C1 segment of cervical spinal cord (tissue), 14 donors: Measurements from ENCODE around the gene GABPB1.

ENCODE experiments used
- DNase-seq, 14 donors: peaks; one replicate each; lab custom pipeline; 2025; lab: John Stamatoyannopoulos, UW

GABPB1 gene

GRCh38 chr15:50344006-50344464, 11.0 kb downstream of the GABPB1 start:
- no peak for DNase-seq

DNA sequence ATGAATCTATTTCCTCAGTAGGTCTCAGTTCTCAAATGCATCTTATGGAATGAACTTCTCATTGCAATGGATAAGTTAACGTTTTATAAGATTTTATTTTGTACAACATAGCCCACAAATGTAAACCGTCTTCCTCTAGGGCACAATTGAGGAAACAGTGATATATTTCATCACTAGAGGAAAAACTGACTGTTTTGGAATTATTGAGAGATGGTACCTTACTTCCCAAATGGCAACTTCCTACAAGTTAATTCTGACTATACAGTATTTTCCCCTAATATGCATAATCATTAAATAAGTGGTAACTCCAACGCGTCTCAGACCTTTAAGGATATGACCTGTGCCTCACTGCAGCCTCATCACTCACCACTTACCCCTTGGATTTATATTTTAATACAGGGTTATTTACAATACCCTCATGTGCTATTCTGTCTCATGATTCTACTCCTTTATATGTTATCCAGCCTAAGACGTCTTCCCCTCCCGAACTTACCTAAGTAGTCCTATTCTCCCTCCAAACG, 13.3 kb downstream of the GABPB1 start:
- DNase-seq, result no peak

GRCh38 chr15:50340416-50340815, 14.6 kb downstream of the GABPB1 start:
- DNase-seq, result no peak

- no peak for DNase-seq
Observed at GRCh38 chr15:50339717-50340116, 15.3 kb downstream of the GABPB1 start.

DNA sequence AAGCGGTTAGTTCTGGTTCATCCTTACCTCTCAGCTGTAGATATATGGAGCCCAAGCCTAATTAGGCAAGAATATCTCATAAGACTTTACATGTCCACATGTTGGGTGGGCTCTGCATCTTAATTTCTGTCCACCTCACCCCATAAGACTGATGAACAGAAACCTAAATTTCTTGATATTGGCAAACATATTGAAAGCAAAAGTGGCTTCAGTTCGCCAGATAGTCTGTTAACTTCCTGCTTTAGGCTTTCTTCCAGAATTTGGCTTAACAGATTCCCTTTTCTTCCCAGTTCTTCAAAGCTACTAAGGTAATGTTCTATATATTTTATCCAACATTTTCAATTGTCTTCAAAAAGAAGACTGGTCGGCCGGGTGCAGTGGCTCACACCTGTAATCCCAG, 19.7 kb downstream of the GABPB1 start:
- DNase-seq, result no peak

- DNase-seq, result no peak
Observed at GRCh38 chr15:50333229-50333628, 21.8 kb downstream of the GABPB1 start.

GRCh38 chr15:50330921-50331320, 24.1 kb downstream of the GABPB1 start:
- DNase-seq, result no peak

GRCh38 chr15:50328116-50328515, 26.9 kb downstream of the GABPB1 start:
- no peak for DNase-seq

GRCh38 chr15:50321680-50322210, 33.3 kb downstream of the GABPB1 start:
- DNase-seq, result no peak

- no peak for DNase-seq
Observed at GRCh38 chr15:50320504-50320903, 34.5 kb downstream of the GABPB1 start.

GRCh38 chr15:50318697-50319096, 36.3 kb downstream of the GABPB1 start:
- no peak for DNase-seq

DNA sequence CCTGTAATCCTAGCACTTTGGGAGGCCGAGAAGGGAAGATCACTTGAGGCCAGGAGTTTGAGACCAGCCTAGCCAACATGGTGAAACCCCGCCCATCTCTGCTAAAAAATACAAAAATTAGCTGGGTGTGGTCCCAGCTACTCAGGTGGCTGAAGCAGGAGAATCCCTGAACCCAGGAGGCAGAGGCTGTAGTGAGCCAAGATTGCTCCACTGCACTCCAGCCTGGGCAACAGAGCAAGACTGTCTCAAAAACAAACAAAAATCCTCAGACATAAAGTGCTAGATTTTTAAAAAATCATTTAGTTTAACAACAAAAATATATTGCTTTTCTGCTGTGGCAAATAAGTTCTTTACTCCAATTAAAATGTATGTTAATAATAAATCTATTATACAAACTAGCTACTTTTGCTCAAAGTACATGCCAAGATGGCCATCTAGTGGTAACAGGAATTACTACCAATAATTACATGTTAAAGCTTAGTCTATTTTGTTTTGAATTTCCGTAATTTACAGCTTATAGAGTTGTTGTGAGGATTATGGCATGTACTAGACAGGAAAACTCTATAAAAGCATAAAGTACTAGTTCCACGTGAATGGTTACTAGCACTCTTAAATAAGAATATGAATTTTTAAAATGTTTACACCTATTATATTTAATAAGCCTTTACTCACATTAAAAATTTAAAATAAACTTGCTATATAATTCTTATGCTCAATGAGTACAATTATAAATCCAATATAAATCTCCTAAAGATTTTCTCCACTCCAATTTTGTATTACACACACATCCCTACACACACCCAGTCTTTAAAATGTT, 39.0 kb downstream of the GABPB1 start:
- DNase-seq, result no peak

GRCh38 chr15:50312636-50313035, 42.4 kb downstream of the GABPB1 start:
- DNase-seq, result no peak

DNA sequence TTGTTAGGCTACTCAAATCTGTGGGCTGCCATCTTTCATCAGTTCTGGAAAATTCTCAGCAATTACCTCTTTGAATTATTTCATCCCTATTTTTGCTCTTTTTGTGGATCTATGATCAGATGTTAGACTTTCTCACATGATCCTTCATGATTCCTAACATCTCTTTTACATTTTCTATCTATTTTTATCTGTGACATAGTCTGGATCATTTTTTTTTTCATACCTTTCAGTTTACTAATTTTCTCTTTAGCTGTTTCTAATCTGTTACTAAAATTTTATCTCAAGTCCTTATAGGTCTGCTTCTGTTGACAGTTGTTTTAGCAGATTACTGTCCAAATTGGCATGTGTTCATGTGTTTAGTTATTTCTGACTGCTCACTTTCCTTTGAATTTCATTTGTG, 47.2 kb downstream of the GABPB1 start:
- no peak for DNase-seq

DNA sequence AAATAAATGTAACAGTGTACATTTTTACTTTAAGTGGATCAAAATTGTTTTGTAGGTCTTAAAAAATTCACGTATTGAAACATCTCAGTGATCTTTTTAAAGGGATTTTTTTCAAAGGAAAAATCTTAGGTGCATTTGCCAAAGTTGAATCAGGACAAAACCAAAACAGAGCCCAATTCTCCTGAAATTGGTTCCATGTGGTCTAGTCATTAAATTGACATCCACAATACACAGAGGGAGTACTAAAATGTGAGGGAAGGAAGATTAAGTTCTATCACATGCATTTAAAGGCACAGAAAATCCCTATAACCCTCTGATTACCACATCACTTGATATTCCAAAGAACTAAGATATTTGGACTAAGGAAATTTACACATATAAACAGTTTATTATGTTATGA, 50.2 kb downstream of the GABPB1 start:
- no peak for DNase-seq

GRCh38 chr15:50302581-50302980, 52.4 kb downstream of the GABPB1 start:
- DNase-seq, result no peak

DNA sequence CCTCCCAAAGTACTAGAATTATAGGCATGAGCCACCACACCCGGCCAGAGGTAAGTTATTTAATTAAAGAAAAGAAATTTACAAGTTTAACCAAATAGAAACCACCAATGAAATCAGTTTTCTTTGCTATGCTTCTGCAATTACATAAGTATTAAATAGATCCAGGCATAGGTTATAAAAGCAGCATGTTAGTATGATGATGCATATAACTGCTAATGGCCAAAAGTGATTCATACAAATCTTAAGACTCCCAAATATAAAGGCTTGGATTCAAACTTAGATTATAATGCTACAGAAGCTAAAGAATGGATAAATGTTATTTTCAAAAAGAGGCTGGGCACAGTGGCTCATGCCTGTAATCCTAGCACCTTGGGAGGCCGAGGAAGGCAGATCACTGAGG, 56.7 kb downstream of the GABPB1 start:
- no peak for DNase-seq

GRCh38 chr15:50295966-50296365, 59.0 kb downstream of the GABPB1 start:
- DNase-seq, result no peak

DNA sequence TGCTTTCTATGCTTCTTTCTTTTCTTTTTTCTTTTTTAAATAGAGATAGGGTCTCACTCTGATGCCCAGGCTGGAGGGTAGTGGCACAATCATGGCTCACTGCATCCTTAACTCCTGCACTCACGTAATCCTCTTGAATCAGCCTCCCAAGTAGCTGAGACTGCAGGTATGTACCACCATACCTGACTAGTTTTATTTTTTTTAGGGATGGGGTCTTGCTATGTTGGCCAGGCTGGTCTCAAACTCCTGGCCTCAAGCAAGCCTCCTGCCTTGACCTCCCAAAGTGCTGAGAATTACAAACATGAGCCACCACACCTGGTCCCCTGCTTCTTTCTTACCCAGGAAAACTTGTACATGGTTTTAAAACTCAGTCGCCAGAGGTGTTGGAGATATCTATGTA, 65.2 kb downstream of the GABPB1 start:
- DNase-seq, result no peak

DNA sequence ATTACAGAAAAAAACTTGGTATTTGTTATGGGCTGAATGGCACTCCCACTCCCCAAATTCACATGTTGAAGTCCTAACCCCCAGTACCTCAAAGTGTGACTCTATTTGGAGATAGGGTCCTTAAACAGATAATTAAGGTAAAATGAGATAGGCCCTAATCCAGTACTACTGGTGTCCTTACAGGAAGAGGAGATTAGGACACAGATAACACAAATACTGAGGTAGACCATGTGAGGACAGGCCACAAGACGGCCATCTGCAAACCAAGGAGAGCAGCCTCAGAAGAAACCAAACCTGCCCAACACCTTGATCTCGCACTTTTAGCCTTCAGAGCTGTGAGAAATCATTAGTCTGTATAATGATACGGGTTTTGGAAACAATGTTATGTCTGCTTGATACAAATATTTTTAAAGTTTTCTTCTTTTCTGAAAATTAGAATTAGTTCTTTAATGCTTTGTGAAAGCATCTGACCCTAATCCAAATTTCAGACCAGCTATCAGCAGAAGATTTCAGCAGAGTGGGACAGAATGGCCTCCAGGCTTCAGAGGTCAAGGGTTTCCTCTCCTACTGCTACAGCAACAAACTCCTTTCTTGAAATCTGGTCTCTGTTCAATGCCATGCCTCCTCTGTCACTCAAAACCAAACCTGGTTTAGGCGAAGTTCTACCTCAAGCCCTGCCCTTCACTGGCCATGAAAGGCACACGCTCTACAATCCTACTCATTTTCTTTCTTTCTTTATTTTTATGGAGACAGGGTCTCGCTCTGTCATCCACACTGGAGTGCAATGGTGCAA, 67.5 kb downstream of the GABPB1 start:
- DNase-seq, result no peak

DNA sequence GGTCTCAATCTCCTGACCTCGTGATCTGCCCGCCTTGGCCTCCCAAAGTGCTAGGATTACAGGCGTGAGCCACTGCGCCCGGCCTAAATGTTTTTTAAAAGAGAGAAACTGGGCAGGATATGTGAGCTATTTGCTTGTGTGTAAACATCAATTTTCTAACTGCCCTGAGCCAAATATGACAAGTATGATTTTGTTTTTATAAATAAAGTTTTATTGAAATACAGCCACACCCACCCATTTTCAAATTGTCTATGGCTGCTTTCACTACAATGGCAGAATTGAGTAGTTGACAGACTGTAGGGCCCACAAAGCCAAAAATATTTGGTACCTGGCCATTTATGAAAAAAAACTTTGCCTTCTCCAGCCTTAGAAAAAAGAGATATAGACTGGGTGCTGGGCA, 73.6 kb downstream of the GABPB1 start:
- no peak for DNase-seq

GRCh38 chr15:50280271-50280670, 74.7 kb downstream of the GABPB1 start:
- DNase-seq, result no peak
